ENCODE measurements around the gene HDAC9. TPM values are rescaled to one million over a fixed set of nuclear protein-coding genes. Genes with fewer than 3 reads are reported as not detected.

HDAC9 gene
- total RNA-seq, 4 donors from 2014 or later = 3.0 to 14.0 (median 5.6) TPM

DNA sequence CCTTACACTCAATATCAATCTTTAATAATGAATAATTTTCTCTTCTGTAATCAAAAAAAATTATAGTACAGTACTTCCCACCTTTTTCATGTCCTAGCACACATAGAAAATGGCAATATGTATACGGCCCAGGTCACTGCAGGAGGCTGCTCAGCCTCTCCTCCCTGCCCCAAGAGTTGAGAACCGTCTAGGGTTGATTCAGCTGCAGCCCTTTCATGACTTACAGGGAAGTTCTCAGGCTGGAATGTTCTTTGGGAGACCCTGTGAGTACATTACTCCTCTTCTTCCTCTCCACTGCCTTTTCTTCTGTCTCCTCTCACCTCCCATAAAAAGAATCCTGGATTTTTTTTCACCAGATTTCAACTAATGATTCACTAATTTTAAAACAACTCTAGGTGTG lies 180.0 kb downstream of the HDAC9 start:
- no peak for TF ChIP-seq POLR2A (IDR thresholded peaks at IDR 0.05)
- TF ChIP-seq, protein P1, sequence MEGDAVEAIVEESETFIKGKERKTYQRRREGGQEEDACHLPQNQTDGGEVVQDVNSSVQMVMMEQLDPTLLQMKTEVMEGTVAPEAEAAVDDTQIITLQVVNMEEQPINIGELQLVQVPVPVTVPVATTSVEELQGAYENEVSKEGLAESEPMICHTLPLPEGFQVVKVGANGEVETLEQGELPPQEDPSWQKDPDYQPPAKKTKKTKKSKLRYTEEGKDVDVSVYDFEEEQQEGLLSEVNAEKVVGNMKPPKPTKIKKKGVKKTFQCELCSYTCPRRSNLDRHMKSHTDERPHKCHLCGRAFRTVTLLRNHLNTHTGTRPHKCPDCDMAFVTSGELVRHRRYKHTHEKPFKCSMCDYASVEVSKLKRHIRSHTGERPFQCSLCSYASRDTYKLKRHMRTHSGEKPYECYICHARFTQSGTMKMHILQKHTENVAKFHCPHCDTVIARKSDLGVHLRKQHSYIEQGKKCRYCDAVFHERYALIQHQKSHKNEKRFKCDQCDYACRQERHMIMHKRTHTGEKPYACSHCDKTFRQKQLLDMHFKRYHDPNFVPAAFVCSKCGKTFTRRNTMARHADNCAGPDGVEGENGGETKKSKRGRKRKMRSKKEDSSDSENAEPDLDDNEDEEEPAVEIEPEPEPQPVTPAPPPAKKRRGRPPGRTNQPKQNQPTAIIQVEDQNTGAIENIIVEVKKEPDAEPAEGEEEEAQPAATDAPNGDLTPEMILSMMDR (IDR thresholded peaks at IDR 0.05 in 4 of 5, conservative IDR thresholded peaks at IDR 0.05 in 1 of 5) = no peak
- in situ Hi-C loops (cut with MboI; ENCODE audit: low sequenced_read_pairs in 4 of 4) = loop anchor here in 1 of 4 donors (10.0 kb wide), 1 partner anchor 321 kb away; no protein-coding TSS in a partner anchor
- Histone ChIP-seq H3K4me3 (no peak overlapping the region), H3K27ac (no peak overlapping the region), H3K36me3 (no peaks in the 10 kb centered on the region), H3K27me3 (no peaks in the 10 kb centered on the region), H3K9me3 (no peaks in the 10 kb centered on the region), H3K4me1 (no peaks in the 10 kb centered on the region)
- DNase-seq = no peak
- intact Hi-C loops (cut with DNase I; ENCODE audit: low total_unique reads) = no loop called here
- ATAC-seq = no peak

DNA sequence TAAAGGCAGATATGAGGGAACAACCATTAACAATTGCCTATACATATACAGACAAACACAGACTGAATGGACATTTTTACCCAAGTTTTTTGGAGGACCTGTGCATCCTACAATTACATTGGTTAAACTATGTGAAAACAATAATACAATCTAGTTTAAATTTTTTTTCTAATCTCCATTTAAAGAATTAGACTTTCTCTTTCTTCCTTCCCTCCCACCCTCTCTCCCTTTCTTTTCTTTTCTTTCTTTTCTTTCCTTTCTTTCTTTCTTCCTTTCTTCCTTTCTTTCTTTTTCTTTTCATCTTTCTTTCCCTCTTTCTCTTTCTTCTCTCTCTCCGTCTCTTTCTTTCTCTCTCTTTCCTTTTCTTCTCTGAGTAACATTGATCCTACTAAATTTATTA lies 183.7 kb downstream of the HDAC9 start:
- DNase-seq (no peak), ATAC-seq (no peak)
- no peaks in the 10 kb centered on the region for H3K27me3 ChIP-seq
- H3K27ac ChIP-seq = no peak overlapping the region
- no peaks in the 10 kb centered on the region for H3K36me3 ChIP-seq
- H3K4me1 ChIP-seq = no peaks in the 10 kb centered on the region
- H3K4me3 ChIP-seq = no peak overlapping the region
- TF ChIP-seq, protein P1 (IDR thresholded peaks at IDR 0.05 in 4 of 5, conservative IDR thresholded peaks at IDR 0.05 in 1 of 5) = no peak
- no peak for TF ChIP-seq POLR2A (IDR thresholded peaks at IDR 0.05)
- in situ Hi-C loops (cut with MboI; ENCODE audit: low sequenced_read_pairs in 4 of 4) (loop anchor here in 1 of 4 donors (10.0 kb wide), 1 partner anchor 324 kb away; no protein-coding TSS in a partner anchor), intact Hi-C loops (cut with DNase I; ENCODE audit: low total_unique reads) (no loop called here)
- H3K9me3 ChIP-seq = no peaks in the 10 kb centered on the region

DNA sequence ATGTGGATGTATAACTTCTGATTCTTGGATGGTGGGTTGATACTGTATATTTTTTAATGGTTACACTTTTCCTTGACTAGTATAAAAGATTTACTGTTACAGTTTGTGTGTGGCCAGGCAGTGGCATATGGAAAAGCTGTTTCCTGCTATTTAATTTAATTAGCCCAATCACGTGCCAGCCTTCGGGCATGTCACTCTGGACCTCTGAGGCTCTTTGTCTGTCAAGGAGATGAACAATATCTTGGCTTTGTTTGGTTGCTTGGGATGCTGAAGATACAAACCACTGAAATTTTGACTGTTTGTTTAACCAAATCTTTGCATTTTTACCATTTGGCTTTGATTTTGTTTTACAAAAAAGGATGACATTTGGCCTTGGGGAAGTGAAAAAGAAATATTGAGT lies 185.0 kb downstream of the HDAC9 start:
- intact Hi-C loops (cut with DNase I; ENCODE audit: low total_unique reads) = no loop called here
- TF ChIP-seq, protein P1 (IDR thresholded peaks at IDR 0.05 in 4 of 5, conservative IDR thresholded peaks at IDR 0.05 in 1 of 5) = no peak
- TF ChIP-seq POLR2A (IDR thresholded peaks at IDR 0.05) = no peak
- in situ Hi-C loops (cut with MboI; ENCODE audit: low sequenced_read_pairs in 4 of 4) = no loop called here

DNA sequence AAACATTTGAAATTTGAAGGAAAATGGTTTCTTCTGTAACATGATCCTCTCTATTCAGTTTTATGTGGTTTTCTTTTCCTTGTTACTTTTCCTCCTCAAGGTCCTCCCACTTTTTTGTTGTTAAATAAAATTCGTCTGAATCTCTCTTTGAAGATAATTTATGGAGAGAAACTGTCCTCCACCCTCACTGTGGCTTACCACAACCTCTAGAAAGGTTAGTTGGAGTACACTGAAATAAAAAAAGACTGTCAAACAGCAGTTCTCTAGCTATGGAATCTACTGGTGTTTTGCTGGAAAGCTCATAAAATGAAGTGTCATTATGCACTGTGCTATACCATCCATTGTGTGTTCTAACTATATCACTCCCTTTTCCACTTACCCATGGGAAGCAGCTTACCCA lies 189.4 kb downstream of the HDAC9 start:
- DNase-seq (no peak), ATAC-seq (no peak)
- no peak overlapping the region for H3K4me3 ChIP-seq
- no peaks in the 10 kb centered on the region for H3K4me1 ChIP-seq
- H3K27ac ChIP-seq = no peak overlapping the region
- H3K9me3 ChIP-seq = no peaks in the 10 kb centered on the region
- no peak for TF ChIP-seq POLR2A (IDR thresholded peaks at IDR 0.05)
- TF ChIP-seq, protein P1 (IDR thresholded peaks at IDR 0.05 in 4 of 5, conservative IDR thresholded peaks at IDR 0.05 in 1 of 5) = no peak
- in situ Hi-C loops (cut with MboI; ENCODE audit: low sequenced_read_pairs in 4 of 4) = no loop called here
- intact Hi-C loops (cut with DNase I; ENCODE audit: low total_unique reads) = no loop called here
- H3K27me3 ChIP-seq = no peaks in the 10 kb centered on the region
- no peaks in the 10 kb centered on the region for H3K36me3 ChIP-seq

More for the DNA sequence above, 185.0 kb downstream of the HDAC9 start:
- H3K27me3 ChIP-seq = no peaks in the 10 kb centered on the region
- no peak overlapping the region for H3K4me3 ChIP-seq
- H3K9me3 ChIP-seq = no peaks in the 10 kb centered on the region
- H3K36me3 ChIP-seq = no peaks in the 10 kb centered on the region
- H3K27ac ChIP-seq = no peak overlapping the region
- no peaks in the 10 kb centered on the region for H3K4me1 ChIP-seq
- DNase-seq (no peak), ATAC-seq (no peak)

DNA sequence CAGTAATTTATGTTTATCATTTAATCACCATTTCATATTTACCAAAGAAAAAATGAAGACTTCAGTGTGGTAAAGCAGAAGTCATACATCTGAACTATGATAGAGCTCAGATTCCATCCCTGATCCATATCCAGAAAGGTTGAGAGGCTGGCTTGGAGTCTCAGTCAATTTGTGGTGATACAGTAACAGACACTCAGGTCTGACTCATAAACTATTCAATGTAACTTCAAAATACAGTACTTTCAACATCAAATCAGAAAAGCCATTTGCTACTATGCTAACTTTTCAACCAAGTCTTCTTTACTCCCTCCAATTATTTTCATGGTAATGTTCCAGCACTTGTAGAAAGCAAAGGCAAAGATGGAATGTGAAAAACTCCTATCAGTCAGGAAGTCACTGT lies 190.4 kb downstream of the HDAC9 start:
- TF ChIP-seq POLR2A (IDR thresholded peaks at IDR 0.05) = no peak
- H3K9me3 ChIP-seq = no peaks in the 10 kb centered on the region
- H3K4me1 ChIP-seq = no peaks in the 10 kb centered on the region
- no peaks in the 10 kb centered on the region for H3K27me3 ChIP-seq
- no peaks in the 10 kb centered on the region for H3K36me3 ChIP-seq
- no peak overlapping the region for H3K27ac ChIP-seq
- DNase-seq = no peak
- no peak for ATAC-seq
- in situ Hi-C loops (cut with MboI; ENCODE audit: low sequenced_read_pairs in 4 of 4) (no loop called here), intact Hi-C loops (cut with DNase I; ENCODE audit: low total_unique reads) (no loop called here)
- no peak overlapping the region for H3K4me3 ChIP-seq
